GM12891 (cell line): ENCODE data around the gene CAMTA2.

ENCODE experiments used
- DNase-seq: peaks from one replicate; pipeline ENCODE4 v3.0.0; 2011; ENCODE audit warnings: low spot score; ENCODE audit not compliant: insufficient read length
- FAIRE-seq: peaks from 2 replicates; lab custom pipeline; 2011; peaks lifted over from hg19 to GRCh38; lab: Jason Lieb, UNC
- PAX5 ChIP-seq: IDR thresholded peaks from 2 replicates; pipeline ENCODE4 v1.6.1; 2011; ENCODE audit warnings: low read length, moderate library complexity, mild to moderate bottlenecking; ENCODE audit not compliant: insufficient read depth, severe bottlenecking
- POLR2A ChIP-seq: IDR thresholded peaks from 2 replicates; pipeline ENCODE4 v1.6.1; 2011; ENCODE audit warnings: low read depth, low read length, control low read depth
- POLR2AphosphoS5 ChIP-seq: IDR thresholded peaks from 2 replicates; pipeline ENCODE4 v1.6.1; 2011; ENCODE audit warnings: low read depth, low read length, control low read depth
- POU2F2 ChIP-seq: IDR thresholded peaks from 2 replicates; pipeline ENCODE4 v1.6.1; 2011; ENCODE audit warnings: low read depth, mild to moderate bottlenecking, control low read depth, low read length, moderate library complexity
- SPI1 ChIP-seq: IDR thresholded peaks from 2 replicates; pipeline ENCODE4 v1.6.1; 2011; ENCODE audit warnings: low read depth, low read length, control low read depth
- TAF1 ChIP-seq: IDR thresholded peaks from 2 replicates; pipeline ENCODE4 v1.6.1; 2011; ENCODE audit warnings: low read depth, low read length, control low read depth

CAMTA2 gene

DNA sequence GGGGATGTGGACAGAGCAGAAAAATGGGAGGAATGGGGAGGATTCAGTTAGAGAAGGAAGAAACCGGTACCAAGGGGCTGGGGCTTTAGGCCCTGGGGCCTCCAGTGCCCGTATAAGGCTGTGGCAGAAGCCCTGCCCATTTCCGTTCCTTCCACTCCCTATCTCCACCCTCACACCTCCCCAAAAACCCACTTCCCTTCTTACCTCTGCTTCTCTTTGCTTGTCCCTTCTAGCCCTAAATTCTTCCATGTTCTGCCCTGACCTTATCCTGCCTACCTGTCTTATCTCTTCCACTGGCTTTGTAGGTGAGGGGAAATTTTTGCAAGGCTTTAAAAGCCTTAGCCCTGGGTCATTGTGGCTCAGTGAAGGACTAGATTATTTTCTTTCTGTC, 43.3 kb downstream of the CAMTA2 start:
- peak; percentile 86 for TF ChIP-seq SPI1
- no peak for TF ChIP-seq PAX5
- peak; percentile 72; the same call in 1 of the 2 replicates for TF ChIP-seq POU2F2
- no peak for TF ChIP-seq POLR2AphosphoS5
- TF ChIP-seq POLR2A: peak; percentile 53; the same call in 1 of the 2 replicates
- TF ChIP-seq TAF1: peak; percentile 25; the same call in 1 of the 2 replicates
- peak; percentile 84 for FAIRE-seq
- DNase-seq: no peak

DNA sequence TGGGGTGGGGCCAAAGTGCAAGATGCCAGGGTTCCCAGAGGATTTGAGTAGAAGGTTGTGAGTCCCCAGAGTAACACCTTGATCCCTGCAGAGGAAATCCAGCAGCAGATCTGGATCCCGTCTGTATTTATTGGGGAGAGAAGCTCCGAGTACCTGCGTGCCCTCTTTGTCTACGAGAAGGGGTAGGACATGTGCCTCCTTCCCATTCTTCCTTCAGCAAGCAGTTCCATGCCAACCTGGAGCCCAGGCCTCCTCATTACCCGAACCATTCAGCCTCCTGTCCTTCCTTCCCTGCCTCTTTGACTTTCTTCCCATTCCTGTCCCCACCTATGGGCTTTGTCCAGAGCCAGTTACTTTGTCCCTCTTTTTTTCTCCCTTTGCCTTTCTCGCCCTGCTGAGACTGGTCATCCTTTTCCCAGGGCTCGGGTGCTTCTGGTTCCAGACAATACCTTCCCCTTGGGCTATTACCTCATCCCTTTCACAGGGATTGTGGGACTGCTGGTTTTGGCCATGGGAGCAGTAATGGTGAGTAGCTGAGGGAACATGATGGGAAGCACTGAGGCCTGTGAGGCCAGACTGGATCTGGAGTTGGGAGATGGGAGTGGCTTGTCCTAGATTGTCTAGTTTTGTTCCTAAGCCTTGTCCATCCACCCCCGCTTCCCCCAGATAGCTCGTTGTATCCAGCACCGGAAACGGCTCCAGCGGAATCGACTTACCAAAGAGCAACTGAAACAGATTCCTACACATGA, 44.5 kb downstream of the CAMTA2 start:
- TF ChIP-seq PAX5: no peak
- TF ChIP-seq POU2F2: 0 out of 2 replicates have a peak, but pooled peaks have one; percentile 9
- peak; percentile 59 for TF ChIP-seq POLR2A
- TF ChIP-seq POLR2AphosphoS5: peak; percentile 50
- TF ChIP-seq TAF1: no peak
- TF ChIP-seq SPI1: no peak
- no peak for DNase-seq
- FAIRE-seq: no peak

DNA sequence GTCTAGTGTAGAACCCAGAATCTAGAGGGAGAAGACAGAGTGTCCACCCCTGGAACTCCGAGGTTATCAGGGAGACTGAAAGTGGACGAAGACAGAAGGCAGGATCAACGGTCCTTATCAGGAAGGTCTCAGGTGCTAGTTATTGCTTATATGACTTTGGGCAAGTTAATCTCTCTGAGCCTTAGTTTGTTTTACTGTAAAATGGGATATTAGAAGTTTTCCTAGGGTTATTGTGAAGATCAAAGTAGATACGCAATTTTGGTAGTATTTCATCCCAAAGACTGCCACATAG, 46.2 kb downstream of the CAMTA2 start:
- no peak for TF ChIP-seq POLR2AphosphoS5
- no peak for DNase-seq
- FAIRE-seq: peak; percentile 16

DNA sequence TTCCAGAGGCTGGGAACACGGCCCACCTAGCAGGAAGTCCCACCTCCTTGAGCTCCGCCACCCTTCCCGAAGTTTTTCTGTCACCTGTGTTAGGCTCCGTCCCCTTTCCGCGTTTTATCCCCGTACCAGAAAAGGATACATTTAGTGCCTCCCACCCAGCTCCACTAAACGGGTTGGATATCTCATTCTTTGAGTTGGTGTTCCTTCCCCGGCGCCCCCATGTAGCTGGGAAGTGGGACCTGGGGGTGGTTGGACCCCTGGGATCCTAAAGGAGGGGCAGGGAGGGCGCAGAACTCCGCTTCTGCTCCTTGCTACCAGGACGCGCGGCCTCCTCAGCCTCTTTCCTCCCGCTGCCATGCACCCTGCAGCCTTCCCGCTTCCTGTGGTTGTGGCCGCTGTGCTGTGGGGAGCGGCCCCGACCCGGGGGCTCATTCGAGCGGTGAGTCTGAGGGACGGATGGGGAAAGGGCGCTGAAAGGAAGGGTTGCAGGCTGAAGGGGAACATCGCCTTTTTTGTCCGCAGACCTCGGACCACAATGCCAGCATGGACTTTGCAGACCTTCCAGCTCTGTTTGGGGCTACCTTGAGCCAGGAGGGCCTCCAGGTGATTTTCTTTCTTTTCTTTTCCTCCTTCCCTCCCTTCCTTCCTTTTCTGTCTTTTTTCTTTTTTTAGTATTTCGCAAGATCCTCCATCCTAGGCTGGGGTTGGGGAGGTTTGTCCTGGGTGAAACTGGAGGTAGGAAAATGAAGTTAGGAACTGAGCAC, 46.7 kb downstream of the CAMTA2 start:
- TF ChIP-seq SPI1 (no peak), POLR2AphosphoS5 (no peak; the same call in 1 of the 2 replicates), POLR2A (no peak), POU2F2 (no peak; the same call in 1 of the 2 replicates), PAX5 (no peak), TAF1 (no peak)
- FAIRE-seq: peak; percentile 76
- no peak for DNase-seq

DNA sequence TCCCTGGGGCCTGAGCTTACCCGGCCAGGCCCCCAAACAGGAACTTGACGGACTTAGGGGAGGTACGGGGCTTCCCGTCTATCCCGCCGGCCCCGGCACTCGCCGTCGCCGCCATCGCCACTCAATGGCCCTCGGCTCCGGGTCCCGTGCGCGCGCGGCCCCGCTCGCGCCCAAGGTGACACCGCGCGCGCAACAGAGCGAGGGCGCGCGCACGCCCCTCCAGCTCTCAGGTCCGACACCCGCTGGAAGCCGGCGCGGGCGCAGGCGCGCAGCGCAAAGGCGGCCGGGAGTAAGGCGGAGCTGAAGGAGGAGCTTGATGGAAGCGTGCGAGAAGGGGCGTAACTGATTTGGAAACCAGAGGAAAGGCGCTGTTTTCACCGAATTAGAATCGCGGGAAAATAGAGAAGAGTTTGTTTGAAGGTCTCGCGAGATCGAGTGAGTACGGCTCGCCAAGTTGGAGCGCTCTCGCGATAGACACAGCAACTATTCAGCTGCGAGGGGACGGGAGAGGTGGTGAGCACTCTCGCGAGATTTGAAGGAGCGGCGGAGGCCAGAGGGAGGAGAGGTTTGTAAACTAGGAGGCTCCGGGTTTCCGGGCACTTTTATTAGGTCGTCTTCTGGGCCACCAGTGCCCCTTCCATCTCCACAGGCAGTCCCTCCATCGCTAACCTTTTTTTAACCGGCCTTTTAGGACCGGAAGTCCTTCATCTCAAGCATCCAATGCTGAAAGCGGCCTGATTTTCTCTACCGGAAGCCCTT, 47.5 kb downstream of the CAMTA2 start, which contains the start of the genes RNF167 and SLC25A11:
Gene RNF167, plus strand, starts transcription at position 473 of the 759 bp plus-strand sequence. CDS start 642 bp downstream, outside the sequence.
Gene SLC25A11, minus strand, starts transcription at position 251 of the 759 bp plus-strand sequence. Its CDS starts 136 bp downstream, at position 115.
- FAIRE-seq (peak; percentile 100), DNase-seq (peak; percentile 92)
- no peak for TF ChIP-seq SPI1
- TF ChIP-seq TAF1: peak; percentile 87
- TF ChIP-seq POU2F2: no peak
- TF ChIP-seq POLR2A: peak; percentile 80
- TF ChIP-seq POLR2AphosphoS5: peak; percentile 64; the same call in 1 of the 2 replicates

DNA sequence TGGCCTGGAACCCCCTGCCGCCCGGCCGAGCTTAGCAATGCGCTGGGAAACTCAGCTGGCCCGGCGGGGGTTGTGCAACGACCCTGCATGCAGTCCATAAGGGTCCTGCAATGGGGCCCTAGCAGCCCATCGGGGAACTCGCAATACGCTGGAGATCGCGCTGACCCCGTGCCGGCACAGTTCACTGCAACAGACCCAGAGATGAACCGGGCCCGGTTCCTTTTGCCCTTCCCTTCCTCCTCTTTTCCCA, 48.0 kb downstream of the CAMTA2 start:
- TF ChIP-seq TAF1: no peak
- no peak for TF ChIP-seq POLR2AphosphoS5
- TF ChIP-seq SPI1: no peak
- no peak for TF ChIP-seq POU2F2
- TF ChIP-seq PAX5: no peak
- TF ChIP-seq POLR2A: no peak
- DNase-seq (no peak), FAIRE-seq (no peak)

DNA sequence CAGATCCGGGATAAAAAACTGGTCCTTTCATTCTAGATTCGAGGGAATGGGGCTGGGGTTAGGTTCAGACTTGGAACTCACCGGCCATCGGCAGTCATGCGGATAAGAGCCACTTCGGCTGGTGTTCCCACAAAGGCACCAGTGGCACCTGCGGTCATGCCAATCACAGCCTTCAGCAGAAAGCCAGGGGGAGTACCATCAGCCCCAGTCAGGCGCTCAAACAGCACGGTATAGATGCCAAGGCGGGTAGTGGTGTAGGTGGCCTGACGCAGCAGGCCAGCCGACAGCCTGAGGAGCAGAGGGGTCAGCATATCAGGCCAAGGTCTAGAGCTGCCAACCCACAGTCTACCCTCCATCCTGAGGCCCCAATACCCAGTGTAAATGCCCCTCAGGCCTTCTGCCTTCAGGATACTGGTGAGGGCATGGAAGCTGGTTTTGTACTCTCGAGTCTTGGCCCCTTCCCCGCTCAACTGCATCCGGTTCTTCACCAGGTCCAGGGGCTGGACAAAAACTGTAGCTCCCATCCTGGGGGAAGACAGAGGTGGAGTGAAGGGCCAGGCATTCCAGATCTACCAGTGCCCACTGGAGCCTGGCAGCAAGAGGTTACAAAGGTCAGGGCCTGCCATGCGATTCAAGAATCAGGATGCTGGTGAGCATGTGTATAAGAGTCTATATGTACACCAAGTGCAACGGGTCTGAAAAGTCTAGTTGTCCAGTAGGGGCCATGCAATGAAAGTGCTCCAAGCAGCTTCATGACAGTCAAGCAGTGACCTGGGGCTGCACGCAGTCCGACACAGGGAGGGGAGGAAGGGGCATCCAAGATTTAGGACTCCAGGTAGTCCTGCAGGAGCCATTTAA, 48.6 kb downstream of the CAMTA2 start:
- DNase-seq (no peak), FAIRE-seq (peak; percentile 75)
- TF ChIP-seq POU2F2 (no peak), SPI1 (no peak), POLR2A (no peak), POLR2AphosphoS5 (no peak), TAF1 (no peak), PAX5 (no peak)

DNA sequence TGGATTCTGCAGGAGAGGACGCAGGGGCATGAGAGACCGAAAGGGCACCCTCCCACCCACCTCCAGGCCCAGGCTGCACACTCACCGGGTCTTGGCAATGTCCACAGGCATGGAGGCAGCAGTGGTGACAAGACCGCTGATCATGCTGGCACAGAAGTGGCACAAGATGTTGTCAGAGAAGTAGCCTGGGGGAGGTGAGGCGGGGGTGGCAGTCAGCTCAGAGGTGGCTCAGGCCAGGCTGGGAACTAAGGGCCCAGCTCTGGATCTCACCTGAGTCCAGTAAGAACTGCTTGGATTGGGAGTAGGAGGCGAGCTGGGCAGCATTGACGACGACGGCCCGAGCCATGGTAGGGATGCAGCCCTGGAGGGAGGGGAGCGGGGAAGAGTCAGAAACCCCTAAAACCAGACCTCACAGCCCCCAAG, 49.4 kb downstream of the CAMTA2 start:
- no peak for FAIRE-seq
- TF ChIP-seq POLR2AphosphoS5: no peak
- no peak for TF ChIP-seq SPI1
- TF ChIP-seq POLR2A: no peak
- TF ChIP-seq POU2F2: no peak
- TF ChIP-seq TAF1: no peak
- no peak for TF ChIP-seq PAX5
- no peak for DNase-seq

DNA sequence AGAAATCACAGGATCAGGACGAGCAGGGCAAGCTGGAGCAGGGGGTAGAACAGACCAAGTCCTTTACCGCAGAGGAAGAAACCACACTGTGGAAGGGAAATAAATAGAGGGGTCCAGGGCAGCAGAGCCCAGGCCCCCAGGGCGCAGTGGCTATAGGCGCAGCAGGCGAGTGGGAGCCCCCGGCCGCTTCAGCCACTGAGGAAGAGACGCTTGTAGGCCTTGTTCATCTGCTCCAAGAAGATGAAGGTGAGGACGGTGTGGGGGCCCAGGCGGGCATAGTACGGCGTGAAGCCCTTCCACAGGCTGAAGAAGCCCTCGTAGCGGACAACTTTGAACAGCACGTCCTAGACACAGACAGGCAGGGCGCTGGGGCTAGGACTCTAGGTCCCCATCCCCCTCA, 49.9 kb downstream of the CAMTA2 start:
- DNase-seq (no peak), FAIRE-seq (no peak)
- TF ChIP-seq POU2F2 (no peak), TAF1 (no peak)
